SK-N-SH (cell line): ENCODE results near the gene PPL. TPM values are rescaled to one million over a fixed set of nuclear protein-coding genes. Genes with fewer than 3 reads are reported as not detected.

Experiments used
- CTCF ChIA-PET: fragments of 300-600, 350-600 bp; formaldehyde crosslinking; extraction: SDS; loops from one replicate; lab custom pipeline; 2021; lab: Yijun Ruan, JAX
- POLR2A ChIA-PET: fragments of 350-600 bp; sonication (Branson Sonifier 250); formaldehyde crosslinking; extraction: SDS; loops from one replicate; lab custom pipeline; 2020; ENCODE audit warnings: antibody characterized with exemption, inconsistent platforms; lab: Yijun Ruan, JAX
- DNase-seq: peaks from one replicate; pipeline ENCODE4 v3.0.0; 2012
- H2AFZ ChIP-seq: fragments of 200-600 bp; sonication (generic); 2 replicates; pipeline ENCODE4 v1.8.1; 2016; ENCODE audit warnings: antibody characterized with exemption, mild to moderate bottlenecking, low read depth
- H3F3A ChIP-seq: fragments of 200-600 bp; sonication (generic); replicated peaks from 2 replicates; pipeline ENCODE3; 2016; ENCODE audit warnings: antibody characterized with exemption, mild to moderate bottlenecking; ENCODE audit not compliant: insufficient read depth
- H3K27ac ChIP-seq, 2 experiments: fragments of 200-500 bp in 1 of 2; fragments of 200-600 bp in 1 of 2; sonication (Bioruptor generic) in 1 of 2; sonication (generic), shearing (Covaris generic) in 1 of 2; 2 replicates each; pipeline versions ENCODE4 v1.5.1 to v1.6.1; 2014 to 2016; ENCODE audit warnings: low read depth in 2 of 2, inconsistent platforms in 1 of 2, low read length in 1 of 2, mild to moderate bottlenecking in 1 of 2, mixed read lengths in 1 of 2
- H3K27me3 ChIP-seq: fragments of 200-600 bp; sonication (generic), shearing (Covaris generic); 2 replicates; pipeline ENCODE4 v1.6.1; 2016; ENCODE audit warnings: mixed run types; ENCODE audit not compliant: insufficient read depth
- H3K36me3 ChIP-seq, 2 experiments: fragments of 200-500 bp in 1 of 2; fragments of 200-600 bp in 1 of 2; sonication (Bioruptor generic) in 1 of 2; sonication (generic) in 1 of 2; replicated peaks in 1 of 2; 2 replicates each; pipeline versions ENCODE3 to v1.5.1; 2014 to 2016; ENCODE audit warnings: low read length in 1 of 2, mild to moderate bottlenecking in 1 of 2; ENCODE audit not compliant: insufficient read depth in 2 of 2, control insufficient read depth in 1 of 2
- H3K4me1 ChIP-seq, 2 experiments: fragments of 200-500 bp in 1 of 2; fragments of 200-600 bp in 1 of 2; sonication (Bioruptor generic) in 1 of 2; sonication (generic), shearing (Covaris generic) in 1 of 2; 2 replicates each; pipeline versions ENCODE4 v1.5.1 to v1.6.1; 2014 to 2016; ENCODE audit warnings: low read depth in 1 of 2, low read length in 1 of 2, mixed run types in 1 of 2; ENCODE audit not compliant: insufficient read depth in 2 of 2, control insufficient read depth in 1 of 2
- H3K4me2 ChIP-seq: fragments of 200-600 bp; sonication (generic), shearing (Covaris generic); 2 replicates; pipeline ENCODE4 v1.6.1; 2017; ENCODE audit warnings: mixed run types
- H3K4me3 ChIP-seq, 2 experiments: fragments of 200-500 bp in 1 of 2; fragments of 200-600 bp in 1 of 2; sonication (Bioruptor generic) in 1 of 2; sonication (generic), shearing (Covaris generic) in 1 of 2; 2 replicates each; pipeline versions ENCODE4 v1.5.1 to v1.8.1; 2014 to 2016; ENCODE audit warnings: low read depth in 2 of 2, inconsistent platforms in 1 of 2, low read length in 1 of 2, mild to moderate bottlenecking in 1 of 2, mixed read lengths in 1 of 2, moderate library complexity in 1 of 2
- H3K79me2 ChIP-seq: fragments of 200-600 bp; sonication (generic); 2 replicates; pipeline ENCODE4 v1.8.1; 2017; ENCODE audit warnings: mild to moderate bottlenecking; ENCODE audit not compliant: insufficient read depth
- H3K9ac ChIP-seq: fragments of 200-600 bp; sonication (generic); 2 replicates; pipeline ENCODE4 v1.6.1; 2017; ENCODE audit warnings: mixed run types
- H3K9me2 ChIP-seq: fragments of 200-600 bp; sonication (generic); 2 replicates; pipeline ENCODE4 v1.6.1; 2017; ENCODE audit warnings: mixed run types
- H3K9me3 ChIP-seq: fragments of 200-600 bp; sonication (generic); 2 replicates; pipeline ENCODE4 v1.6.1; 2017; ENCODE audit warnings: mixed run types, mild to moderate bottlenecking, moderate library complexity
- H4K20me1 ChIP-seq: fragments of 200-600 bp; sonication (generic); 2 replicates; pipeline ENCODE4 v1.6.1; 2017; ENCODE audit warnings: mild to moderate bottlenecking, mixed run types; ENCODE audit not compliant: insufficient read depth
- CHD2 ChIP-seq: fragments of 150-350 bp; IDR thresholded peaks from 2 replicates; pipeline ENCODE4 v1.6.1; 2018; ENCODE audit warnings: low read length; ENCODE audit not compliant: partially characterized antibody
- EP300 ChIP-seq, 2 experiments: IDR thresholded peaks; 2 replicates each; pipeline versions ENCODE4 v1.4.0 to v1.6.1; 2012; ENCODE audit warnings: borderline replicate concordance in 1 of 2, low read depth in 1 of 2, low read length in 1 of 2
- FOSL2 ChIP-seq: IDR thresholded peaks from 2 replicates; pipeline ENCODE4 v1.4.0; 2012; ENCODE audit warnings: low read depth, mild to moderate bottlenecking, moderate library complexity, borderline replicate concordance
- FOXJ3 ChIP-seq: sonication (generic); formaldehyde crosslinking; IDR thresholded peaks from 2 replicates; pipeline ENCODE4 v1.5.1; 2020; ENCODE audit warnings: mild to moderate bottlenecking, missing genetic modification reagents
- FOXM1 ChIP-seq: IDR thresholded peaks from 2 replicates; pipeline ENCODE4 v1.4.0; 2012; ENCODE audit warnings: low read depth, mild to moderate bottlenecking
- GATA2 ChIP-seq: sonication (generic); formaldehyde crosslinking; IDR thresholded peaks from 2 replicates; pipeline ENCODE4 v1.5.0; 2020; ENCODE audit warnings: mild to moderate bottlenecking, missing genetic modification reagents
- IRF3 ChIP-seq: fragments of 150-350 bp; IDR thresholded peaks from 2 replicates; pipeline ENCODE4 v1.6.1; 2016; ENCODE audit warnings: mild to moderate bottlenecking, low read depth, low read length
- JUND ChIP-seq: IDR thresholded peaks from 2 replicates; pipeline ENCODE4 v1.4.0; 2012
- MAX ChIP-seq: IDR thresholded peaks from 2 replicates; pipeline ENCODE4 v1.4.0; 2012; ENCODE audit warnings: low read depth
- NFIC ChIP-seq: IDR thresholded peaks from 2 replicates; pipeline ENCODE4 v1.4.0; 2012; ENCODE audit warnings: borderline replicate concordance
- POLR2AphosphoS5 ChIP-seq: IDR thresholded peaks from 2 replicates; pipeline ENCODE4 v1.6.1; 2012; ENCODE audit warnings: low read depth, low read length
- RAD21 ChIP-seq: IDR thresholded peaks from 2 replicates; pipeline ENCODE4 v1.6.1; 2012; ENCODE audit warnings: mild to moderate bottlenecking, low read length
- RCOR1 ChIP-seq: fragments of 150-350 bp; IDR thresholded peaks from 2 replicates; pipeline ENCODE4 v1.6.1; 2017; ENCODE audit warnings: antibody characterized with exemption, low read length
- RFX5 ChIP-seq: IDR thresholded peaks from 2 replicates; pipeline ENCODE4 v1.6.1; 2012; ENCODE audit warnings: mild to moderate bottlenecking, improper control_type of control experiment, low read length
- RXRA ChIP-seq: IDR thresholded peaks from 2 replicates; pipeline ENCODE4 v1.4.0; 2012; ENCODE audit warnings: low read depth, mild to moderate bottlenecking, borderline replicate concordance
- SMC3 ChIP-seq: IDR thresholded peaks from 2 replicates; pipeline ENCODE4 v1.6.1; 2012; ENCODE audit warnings: low read depth, low read length, improper control_type of control experiment
- TAF1 ChIP-seq: IDR thresholded peaks from 2 replicates; pipeline ENCODE4 v1.6.1; 2012; ENCODE audit warnings: low read depth, mild to moderate bottlenecking, low read length, moderate library complexity, borderline replicate concordance
- TEAD4 ChIP-seq: IDR thresholded peaks from 2 replicates; pipeline ENCODE4 v1.4.0; 2012; ENCODE audit warnings: mild to moderate bottlenecking, borderline replicate concordance; ENCODE audit not compliant: insufficient read depth
- USF2 ChIP-seq: fragments of 150-350 bp; IDR thresholded peaks from 2 replicates; pipeline ENCODE4 v1.6.1; 2017; ENCODE audit warnings: antibody characterized with exemption, low read length, low read depth, borderline replicate concordance
- ZBTB33 ChIP-seq: IDR thresholded peaks from 2 replicates; pipeline ENCODE4 v1.4.0; 2012; ENCODE audit warnings: low read depth, borderline replicate concordance
- WGBS: methylation state at CpG from one replicate; pipeline ENCODE4 v1.1.6; 2017; ENCODE audit warnings: low lambda C conversion rate; 5-methylcytosine and 5-hydroxymethylcytosine counted together
- polyA plus RNA-seq, 3 experiments: library from polyadenylated mRNA; depleted of rRNA; stranded (reverse); fragments of >200 nt; gene quantifications; 2 replicates each; pipeline ENCODE4 v1.2.3, GENCODE V29; 2012
- TF ChIP-seq, protein P1 (sequence below): IDR thresholded peaks from 2 replicates; pipeline ENCODE4; 2012

PPL gene
- polyA plus RNA-seq, 1 of the 3 experiments (the other 2 are of a cell fraction): 24.6 TPM

DNA sequence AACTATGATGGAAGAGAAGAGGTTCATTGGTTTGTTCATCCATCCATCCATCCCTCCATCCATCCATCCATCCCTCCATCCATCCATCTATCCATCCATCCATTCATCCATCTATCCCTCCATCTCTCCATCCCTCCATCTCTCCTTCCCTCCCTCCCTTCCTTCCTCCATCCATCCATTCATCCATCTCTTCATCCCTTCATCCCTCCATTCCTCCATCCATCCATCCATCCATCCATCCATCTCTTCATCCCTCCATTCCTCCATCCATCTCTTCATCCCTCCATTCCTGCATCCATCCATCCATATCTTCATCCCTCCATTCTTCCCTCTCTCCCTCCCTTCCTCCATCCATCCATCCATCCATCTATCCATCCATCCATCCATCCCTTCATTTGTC lies 10.0 kb upstream of the PPL start:
- Histone ChIP-seq H3K27me3 (no peaks in the 10 kb centered on the region), H3K4me1 (peaks cover 6 to 37% of the 10 kb centered on the region in 2 experiments; a peak in 3 of 4 replicates), H2AFZ (no peak overlapping the region), H3F3A (peaks cover 27% of the 10 kb centered on the region), H3K36me3 (no peaks in the 10 kb centered on the region), H3K9me3 (no peaks in the 10 kb centered on the region), H3K9ac (no peak overlapping the region), H3K27ac (no peak overlapping the region), H3K9me2 (no peaks in the 10 kb centered on the region), H3K79me2 (no peaks in the 10 kb centered on the region), H4K20me1 (no peaks in the 10 kb centered on the region), H3K4me2 (no peak overlapping the region), H3K4me3 (no peak overlapping the region)
- POLR2A ChIA-PET: no interaction called here
- no peak for TF ChIP-seq RXRA
- TF ChIP-seq TEAD4: no peak
- TF ChIP-seq POLR2AphosphoS5: no peak
- CTCF ChIA-PET: no interaction called here
- no peak for DNase-seq

DNA sequence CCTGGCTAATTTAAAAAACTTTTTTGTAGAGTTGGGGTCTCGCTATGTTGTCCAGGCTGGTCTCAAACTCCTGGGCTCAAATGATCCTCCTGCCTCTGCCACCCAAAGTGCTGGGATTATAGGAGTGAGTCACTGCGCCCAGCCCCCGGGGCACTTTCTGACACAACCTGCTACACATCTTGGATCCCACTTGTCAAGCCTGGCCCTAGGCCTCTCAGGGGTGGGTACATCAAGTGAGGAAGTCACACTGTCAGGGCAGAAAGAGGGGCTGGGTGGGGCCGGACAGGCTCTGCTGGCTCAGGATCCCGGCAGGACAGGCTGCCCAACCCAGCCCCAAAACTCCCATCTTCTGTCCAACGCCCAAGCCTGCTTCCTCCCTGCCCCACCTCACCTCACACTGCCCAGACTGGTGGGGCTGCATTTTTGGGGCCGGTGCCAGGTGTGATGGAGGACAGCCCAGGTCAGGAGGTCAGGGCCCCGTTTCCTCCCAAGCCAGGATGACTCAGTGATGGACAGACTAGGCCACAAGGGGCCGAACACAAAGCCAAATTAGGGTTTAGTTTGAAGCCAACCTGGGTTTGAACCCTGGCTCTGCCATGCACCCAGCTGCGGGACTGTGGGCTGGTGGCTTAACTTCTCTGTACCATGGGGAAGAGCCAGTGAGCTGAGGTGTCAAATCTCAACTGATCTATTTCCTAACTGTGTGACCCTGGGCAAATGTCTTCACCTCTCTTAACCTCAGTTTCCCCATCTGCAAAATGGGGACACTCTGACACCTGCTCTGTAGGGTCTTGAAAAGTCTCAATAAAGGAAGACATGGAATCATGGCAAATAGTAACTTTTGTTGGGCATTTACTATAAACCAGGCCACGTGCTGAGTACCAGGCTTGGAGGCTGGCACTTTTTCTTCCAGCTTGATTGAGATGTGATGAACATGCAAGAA lies 8.9 kb upstream of the PPL start:
- ChIA-PET POLR2A (no interaction called here), CTCF (no interaction called here)
- no peaks in the 10 kb centered on the region for H3K79me2 ChIP-seq
- H3K9me2 ChIP-seq: no peaks in the 10 kb centered on the region
- DNase-seq: no peak
- H3K36me3 ChIP-seq: no peaks in the 10 kb centered on the region
- 44% methylated on average over 8 of the region's 11 CpGs for WGBS
- peak overlapping the region in 1 of 2 experiments; percentile 96; a peak in 2 of 4 replicates for H3K27ac ChIP-seq
- H3K4me1 ChIP-seq: peaks cover 6 to 37% of the 10 kb centered on the region in 2 experiments; a peak in 3 of 4 replicates
- no peaks in the 10 kb centered on the region for H3K9me3 ChIP-seq
- no peaks in the 10 kb centered on the region for H4K20me1 ChIP-seq
- no peaks in the 10 kb centered on the region for H3K27me3 ChIP-seq
- no peak overlapping the region; the same call in 1 of the 2 replicates for H3K9ac ChIP-seq
- peaks cover 27% of the 10 kb centered on the region for H3F3A ChIP-seq
- no peak overlapping the region for H2AFZ ChIP-seq
- TF ChIP-seq NFIC: peak; percentile 62
- peak in 1 of 2 experiments; percentile 59; a peak in 2 of 4 replicates for TF ChIP-seq EP300 (IDR thresholded peaks at IDR 0.05; ENCODE audit: borderline replicate concordance in 1 of 2, low read depth in 1 of 2, low read length in 1 of 2)
- TF ChIP-seq JUND: no peak
- TF ChIP-seq RAD21: no peak
- no peak for TF ChIP-seq FOXJ3 (CRISPR knock-in tag)
- TF ChIP-seq TEAD4: no peak
- TF ChIP-seq RFX5: no peak
- no peak for TF ChIP-seq CHD2
- TF ChIP-seq GATA2: no peak
- TF ChIP-seq RXRA: peak; percentile 36; the same call in 1 of the 2 replicates
- TF ChIP-seq USF2: no peak
- no peak for TF ChIP-seq MAX
- TF ChIP-seq RCOR1: no peak
- peak; percentile 51 for TF ChIP-seq FOSL2
- TF ChIP-seq ZBTB33: no peak
- TF ChIP-seq, protein P1, sequence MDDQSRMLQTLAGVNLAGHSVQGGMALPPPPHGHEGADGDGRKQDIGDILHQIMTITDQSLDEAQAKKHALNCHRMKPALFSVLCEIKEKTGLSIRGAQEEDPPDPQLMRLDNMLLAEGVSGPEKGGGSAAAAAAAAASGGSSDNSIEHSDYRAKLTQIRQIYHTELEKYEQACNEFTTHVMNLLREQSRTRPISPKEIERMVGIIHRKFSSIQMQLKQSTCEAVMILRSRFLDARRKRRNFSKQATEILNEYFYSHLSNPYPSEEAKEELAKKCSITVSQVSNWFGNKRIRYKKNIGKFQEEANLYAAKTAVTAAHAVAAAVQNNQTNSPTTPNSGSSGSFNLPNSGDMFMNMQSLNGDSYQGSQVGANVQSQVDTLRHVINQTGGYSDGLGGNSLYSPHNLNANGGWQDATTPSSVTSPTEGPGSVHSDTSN: no peak
- TF ChIP-seq SMC3: no peak
- TF ChIP-seq IRF3: no peak
- TF ChIP-seq FOXM1: no peak
- TF ChIP-seq TAF1: no peak
- H3K4me3 ChIP-seq: no peak overlapping the region
- H3K4me2 ChIP-seq: peak overlapping the region; percentile 60
